LNCaP clone FGC (cell line): ENCODE data around the gene C11orf24.

Source experiments
- DNase-seq: peaks from one replicate; pipeline ENCODE4 v3.0.0-alpha.2; 2011; ENCODE audit warnings: low read depth
- H3K4me3 ChIP-seq: 2 replicates; pipeline ENCODE4 v1.5.1; 2011; ENCODE audit warnings: mild to moderate bottlenecking, low read depth, low read length, control low read depth
- TF ChIP-seq, protein P1 (sequence below): IDR thresholded peaks from 2 replicates; pipeline ENCODE4 v1.5.1; 2012; ENCODE audit warnings: mild to moderate bottlenecking; ENCODE audit not compliant: control insufficient read depth, insufficient read depth; ENCODE audit errors: extremely low read depth

Gene C11orf24

GRCh38 chr11:68263444-68264035 lies 8.2 kb downstream of the C11orf24 start:
- no peak for DNase-seq
- no peak overlapping the region for H3K4me3 ChIP-seq
- TF ChIP-seq, protein P1, sequence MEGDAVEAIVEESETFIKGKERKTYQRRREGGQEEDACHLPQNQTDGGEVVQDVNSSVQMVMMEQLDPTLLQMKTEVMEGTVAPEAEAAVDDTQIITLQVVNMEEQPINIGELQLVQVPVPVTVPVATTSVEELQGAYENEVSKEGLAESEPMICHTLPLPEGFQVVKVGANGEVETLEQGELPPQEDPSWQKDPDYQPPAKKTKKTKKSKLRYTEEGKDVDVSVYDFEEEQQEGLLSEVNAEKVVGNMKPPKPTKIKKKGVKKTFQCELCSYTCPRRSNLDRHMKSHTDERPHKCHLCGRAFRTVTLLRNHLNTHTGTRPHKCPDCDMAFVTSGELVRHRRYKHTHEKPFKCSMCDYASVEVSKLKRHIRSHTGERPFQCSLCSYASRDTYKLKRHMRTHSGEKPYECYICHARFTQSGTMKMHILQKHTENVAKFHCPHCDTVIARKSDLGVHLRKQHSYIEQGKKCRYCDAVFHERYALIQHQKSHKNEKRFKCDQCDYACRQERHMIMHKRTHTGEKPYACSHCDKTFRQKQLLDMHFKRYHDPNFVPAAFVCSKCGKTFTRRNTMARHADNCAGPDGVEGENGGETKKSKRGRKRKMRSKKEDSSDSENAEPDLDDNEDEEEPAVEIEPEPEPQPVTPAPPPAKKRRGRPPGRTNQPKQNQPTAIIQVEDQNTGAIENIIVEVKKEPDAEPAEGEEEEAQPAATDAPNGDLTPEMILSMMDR, result no peak

DNA sequence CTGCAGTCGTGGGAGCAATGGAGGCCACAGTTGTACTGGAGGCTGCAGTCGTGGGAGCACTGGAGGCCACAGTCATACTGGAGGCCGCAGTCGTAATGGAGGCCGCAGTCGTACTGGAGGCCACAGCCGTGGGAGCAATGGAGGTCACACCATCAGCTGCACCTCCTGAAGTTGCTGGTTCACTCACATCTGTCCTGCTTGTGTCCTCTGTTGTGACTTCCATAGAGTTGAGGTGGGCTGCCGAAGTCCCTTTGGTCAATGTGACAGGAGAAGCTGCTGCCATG lies 9.3 kb downstream of the C11orf24 start:
- DNase-seq, result no peak
- TF ChIP-seq, protein P1, result no peak

DNA sequence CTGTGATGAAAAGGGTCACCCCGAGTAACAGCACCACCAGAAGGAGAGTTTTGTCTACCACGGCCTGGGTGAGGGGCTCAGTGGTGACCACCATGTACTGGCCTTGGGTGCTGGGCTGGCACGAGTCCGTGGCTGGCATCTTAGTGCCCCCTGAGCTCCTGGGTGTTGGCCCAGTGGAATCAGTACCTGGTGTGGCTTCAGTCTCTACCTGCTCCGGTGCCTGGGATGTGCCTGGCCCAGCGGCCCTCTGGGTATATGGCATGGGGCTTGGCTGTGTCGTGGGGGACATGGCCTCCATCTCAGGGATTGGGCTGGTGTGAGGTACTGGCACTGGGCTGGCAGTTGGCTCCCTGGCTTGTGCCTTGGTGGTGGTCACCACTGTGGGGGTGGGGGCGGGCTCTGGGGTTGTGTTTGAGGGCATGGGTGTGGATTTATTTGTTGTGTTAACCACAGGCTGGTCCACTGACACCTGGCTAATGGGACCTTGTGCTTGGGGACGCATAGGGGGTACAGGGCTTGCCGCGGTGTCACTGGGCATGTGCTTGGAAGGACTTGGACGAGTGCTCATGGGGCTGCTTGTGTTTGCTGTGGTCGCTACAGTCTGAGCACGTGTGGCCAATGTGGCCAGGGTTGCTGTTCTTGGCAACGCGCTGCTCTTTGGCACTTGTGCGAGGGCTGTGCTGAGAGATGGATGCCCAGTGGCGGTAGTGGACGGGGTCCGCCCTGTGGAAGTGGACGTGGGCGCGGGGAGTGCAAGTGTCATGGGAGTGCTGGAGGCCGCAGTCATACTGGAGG lies 9.8 kb downstream of the C11orf24 start:
- TF ChIP-seq, protein P1, result no peak
- no peak for DNase-seq
- H3K4me3 ChIP-seq, result no peak overlapping the region

More for the DNA sequence above, 9.3 kb downstream of the C11orf24 start:
- no peak overlapping the region for H3K4me3 ChIP-seq

DNA sequence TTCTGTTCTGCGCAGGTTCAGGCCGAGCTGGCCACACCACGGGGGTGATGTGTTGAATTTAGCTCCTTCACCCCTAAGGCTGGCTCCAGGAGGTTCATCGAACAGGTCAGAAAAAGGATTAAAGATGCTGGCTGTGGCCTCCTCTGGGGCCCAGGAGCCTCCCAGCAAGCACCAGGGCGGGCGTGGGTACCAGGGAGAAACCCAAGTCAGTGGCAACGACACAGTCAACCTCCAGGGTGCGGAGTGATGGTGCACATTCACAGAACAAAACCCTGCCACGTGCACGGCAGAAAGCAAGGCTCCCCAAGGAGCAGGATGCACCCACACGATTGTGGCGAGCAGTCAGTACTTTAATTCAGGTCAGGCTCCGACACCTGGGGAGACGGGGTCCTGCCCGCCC lies 10.8 kb downstream of the C11orf24 start:
- TF ChIP-seq, protein P1, result no peak
- DNase-seq, result no peak
- H3K4me3 ChIP-seq, result no peak overlapping the region

- no peak overlapping the region for H3K4me3 ChIP-seq
- DNase-seq, result no peak
- TF ChIP-seq, protein P1, result no peak
Measured at GRCh38 chr11:68260484-68260883, 11.3 kb downstream of the C11orf24 start.

DNA sequence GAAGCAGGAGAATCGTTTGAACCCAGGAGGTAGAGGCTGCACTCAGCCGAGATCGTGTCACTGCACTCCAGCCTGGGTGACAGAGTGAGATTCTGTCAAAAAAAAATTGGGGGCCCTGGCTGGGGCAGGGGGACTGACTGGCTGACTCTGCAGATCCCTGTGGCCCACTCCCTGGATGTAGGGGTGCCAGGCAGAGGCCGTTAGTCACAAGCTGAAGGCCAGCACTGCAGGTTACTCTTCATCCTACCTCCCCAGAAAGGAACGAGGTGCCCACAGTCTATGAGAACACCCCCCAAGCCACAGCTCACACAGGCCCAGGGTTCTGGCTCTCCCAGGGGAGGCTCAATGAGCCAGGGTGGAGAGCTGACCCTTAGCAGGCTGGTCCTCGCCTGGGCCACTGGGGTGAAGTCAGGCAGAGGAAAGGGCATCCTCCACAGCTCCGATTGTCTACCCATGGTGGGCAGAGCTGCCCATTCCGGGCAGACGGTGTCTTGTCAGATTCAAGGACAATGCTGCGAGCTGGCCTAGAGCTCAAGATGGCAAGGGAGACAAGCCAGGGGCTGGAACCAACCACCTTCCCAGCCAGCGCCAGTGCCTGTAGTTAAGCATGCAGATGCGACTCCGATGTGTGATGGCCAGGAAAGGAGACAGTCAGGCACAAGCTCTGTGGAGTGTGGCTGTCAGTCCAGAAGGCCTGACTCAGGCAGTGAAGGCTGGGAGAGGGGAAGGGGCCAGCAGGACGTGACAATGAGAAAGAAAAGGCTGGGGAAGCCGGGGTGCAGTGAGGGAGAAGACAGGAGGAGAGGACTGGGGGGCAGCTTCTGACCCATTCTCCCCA lies 12.4 kb downstream of the C11orf24 start:
- no peak overlapping the region for H3K4me3 ChIP-seq
- no peak for DNase-seq
- TF ChIP-seq, protein P1, result no peak
